Measurements from ENCODE around the gene TMEM63A.

Gene TMEM63A

GRCh38 chr1:225873281-225873850, 8.8 kb downstream of the TMEM63A start:
- TF ChIP-seq, protein P1, sequence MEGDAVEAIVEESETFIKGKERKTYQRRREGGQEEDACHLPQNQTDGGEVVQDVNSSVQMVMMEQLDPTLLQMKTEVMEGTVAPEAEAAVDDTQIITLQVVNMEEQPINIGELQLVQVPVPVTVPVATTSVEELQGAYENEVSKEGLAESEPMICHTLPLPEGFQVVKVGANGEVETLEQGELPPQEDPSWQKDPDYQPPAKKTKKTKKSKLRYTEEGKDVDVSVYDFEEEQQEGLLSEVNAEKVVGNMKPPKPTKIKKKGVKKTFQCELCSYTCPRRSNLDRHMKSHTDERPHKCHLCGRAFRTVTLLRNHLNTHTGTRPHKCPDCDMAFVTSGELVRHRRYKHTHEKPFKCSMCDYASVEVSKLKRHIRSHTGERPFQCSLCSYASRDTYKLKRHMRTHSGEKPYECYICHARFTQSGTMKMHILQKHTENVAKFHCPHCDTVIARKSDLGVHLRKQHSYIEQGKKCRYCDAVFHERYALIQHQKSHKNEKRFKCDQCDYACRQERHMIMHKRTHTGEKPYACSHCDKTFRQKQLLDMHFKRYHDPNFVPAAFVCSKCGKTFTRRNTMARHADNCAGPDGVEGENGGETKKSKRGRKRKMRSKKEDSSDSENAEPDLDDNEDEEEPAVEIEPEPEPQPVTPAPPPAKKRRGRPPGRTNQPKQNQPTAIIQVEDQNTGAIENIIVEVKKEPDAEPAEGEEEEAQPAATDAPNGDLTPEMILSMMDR (IDR thresholded peaks at IDR 0.05), result no peak

GRCh38 chr1:225872075-225872430, 10.1 kb downstream of the TMEM63A start:
- TF ChIP-seq, protein P1 (IDR thresholded peaks at IDR 0.05), result no peak

- TF ChIP-seq, protein P1 (IDR thresholded peaks at IDR 0.05), result no peak
Measured at GRCh38 chr1:225871359-225872074, 10.7 kb downstream of the TMEM63A start.

DNA sequence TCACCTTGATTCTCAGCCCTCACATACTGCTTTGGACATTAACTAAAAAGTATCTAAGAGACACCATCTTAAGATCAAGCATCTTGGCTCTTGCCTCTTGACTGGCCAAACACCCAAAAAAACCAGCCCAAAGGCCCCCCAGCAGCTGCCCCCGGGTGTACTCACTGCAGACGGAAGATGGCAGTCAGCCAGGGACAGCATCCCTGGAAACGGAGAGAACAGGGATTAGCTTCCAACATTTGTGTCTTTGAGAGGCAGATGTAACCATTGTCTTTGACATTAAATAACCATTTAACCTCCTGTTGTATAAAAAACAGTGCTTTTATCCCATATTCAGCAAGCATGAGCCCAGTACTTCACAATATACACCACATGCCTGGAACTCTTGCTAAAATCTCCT, 11.3 kb downstream of the TMEM63A start:
- TF ChIP-seq, protein P1 (IDR thresholded peaks at IDR 0.05), result no peak

DNA sequence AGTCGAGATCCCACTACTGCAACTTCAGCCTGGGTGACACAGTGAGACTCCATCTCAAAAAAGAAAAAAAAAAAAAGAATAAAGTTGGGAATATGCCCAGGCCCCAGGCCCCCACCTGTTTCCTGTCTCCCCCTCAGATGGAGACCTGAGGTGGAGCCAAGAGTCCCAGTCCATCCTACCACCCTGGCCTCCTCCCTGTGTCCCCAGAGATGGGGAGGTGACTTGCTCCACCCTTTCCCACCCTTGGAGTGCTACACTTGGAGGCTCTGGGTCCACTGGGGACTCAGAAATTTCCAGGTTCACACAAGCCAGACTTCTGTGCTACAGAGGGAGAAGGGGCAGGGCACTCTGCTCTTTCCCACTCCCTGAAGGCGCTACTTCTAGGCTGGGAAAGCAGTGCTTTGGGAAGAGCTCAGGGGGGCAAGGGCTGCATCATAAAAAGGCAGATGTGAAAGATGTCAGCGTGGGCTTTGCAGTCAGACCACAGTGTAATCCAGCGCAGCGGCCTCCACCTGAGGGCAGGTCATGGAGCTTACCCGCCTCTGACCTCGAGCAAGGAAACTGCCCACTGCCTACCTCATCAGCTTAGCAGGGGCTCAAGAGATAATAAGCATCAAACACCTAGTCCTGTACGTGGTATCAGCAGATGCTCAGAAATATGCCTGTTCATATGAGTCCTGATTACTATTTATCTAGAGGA, 13.4 kb downstream of the TMEM63A start:
- TF ChIP-seq, protein P1 (IDR thresholded peaks at IDR 0.05), result no peak

- TF ChIP-seq, protein P1 (IDR thresholded peaks at IDR 0.05), result no peak
Measured at GRCh38 chr1:225866981-225867380, 15.2 kb downstream of the TMEM63A start.

GRCh38 chr1:225866061-225866837, 15.9 kb downstream of the TMEM63A start:
- TF ChIP-seq, protein P1 (IDR thresholded peaks at IDR 0.05), result no peak

All from LNCAP (cell line).